ENCODE data around the gene BNIP2.
"Not testable (repeated sequence)": the region's sequence is repeated elsewhere in the genome, so short reads cannot be mapped to it uniquely, and the experiment has no call there.

BNIP2 gene

GRCh38 chr15:59688782-59689625, at the start of gene BNIP2:
Gene BNIP2 (minus strand): TSS chr15:59689320. CDS start chr15:59682457, 6,863 bp downstream.
- DNase-seq (ENCODE audit: low read depth in 2 of 3, low spot score in 1 of 3), result peak; percentile 89 to 98 (median 96)

GRCh38 chr15:59738676-59739075, 49.6 kb upstream of the BNIP2 start:
- no peak for DNase-seq (ENCODE audit: low read depth in 2 of 3, low spot score in 1 of 3)

- no peak for DNase-seq (ENCODE audit: low read depth in 2 of 3, low spot score in 1 of 3)
Observed at GRCh38 chr15:59736181-59736580, 47.1 kb upstream of the BNIP2 start.

GRCh38 chr15:59725151-59725486, 36.0 kb upstream of the BNIP2 start:
- no peak for DNase-seq (ENCODE audit: low read depth in 2 of 3, low spot score in 1 of 3)

- DNase-seq (ENCODE audit: low read depth in 2 of 3, low spot score in 1 of 3), result no peak
Observed at GRCh38 chr15:59723687-59724346, 34.7 kb upstream of the BNIP2 start.

- DNase-seq (ENCODE audit: low read depth in 2 of 3, low spot score in 1 of 3), result no peak
Observed at GRCh38 chr15:59722476-59722875, 33.4 kb upstream of the BNIP2 start.

- no peak for DNase-seq (ENCODE audit: low read depth in 2 of 3, low spot score in 1 of 3)
Observed at GRCh38 chr15:59722037-59722436, 32.9 kb upstream of the BNIP2 start.

- no peak for DNase-seq (ENCODE audit: low read depth in 2 of 3, low spot score in 1 of 3)
Observed at GRCh38 chr15:59721411-59721810, 32.3 kb upstream of the BNIP2 start.

GRCh38 chr15:59713177-59713576, 24.1 kb upstream of the BNIP2 start:
- DNase-seq (ENCODE audit: low read depth in 2 of 3, low spot score in 1 of 3), result no peak

GRCh38 chr15:59711451-59712243, 22.5 kb upstream of the BNIP2 start:
- no peak for DNase-seq (ENCODE audit: low read depth in 2 of 3, low spot score in 1 of 3)

- no peak for DNase-seq (ENCODE audit: low read depth in 2 of 3, low spot score in 1 of 3)
Observed at GRCh38 chr15:59707619-59708018, 18.5 kb upstream of the BNIP2 start.

- no peak for DNase-seq (ENCODE audit: low read depth in 2 of 3, low spot score in 1 of 3)
Observed at GRCh38 chr15:59703979-59704796, 15.1 kb upstream of the BNIP2 start.

GRCh38 chr15:59702351-59702750, 13.2 kb upstream of the BNIP2 start:
- no peak for DNase-seq (ENCODE audit: low read depth in 2 of 3, low spot score in 1 of 3)

GRCh38 chr15:59701880-59702279, 12.8 kb upstream of the BNIP2 start:
- no peak for DNase-seq (ENCODE audit: low read depth in 2 of 3, low spot score in 1 of 3)

GRCh38 chr15:59699810-59700431, 10.8 kb upstream of the BNIP2 start:
- DNase-seq (ENCODE audit: low read depth in 2 of 3, low spot score in 1 of 3), result no peak

GRCh38 chr15:59698065-59698464, 8.9 kb upstream of the BNIP2 start:
- not testable (repeated sequence) for DNase-seq (ENCODE audit: low read depth in 2 of 3, low spot score in 1 of 3)

GRCh38 chr15:59696332-59696731, 7.2 kb upstream of the BNIP2 start:
- DNase-seq (ENCODE audit: low read depth in 2 of 3, low spot score in 1 of 3), result no peak

GRCh38 chr15:59694779-59695178, 5.7 kb upstream of the BNIP2 start:
- no peak for DNase-seq (ENCODE audit: low read depth in 2 of 3, low spot score in 1 of 3)

GRCh38 chr15:59691194-59691805, 2.2 kb upstream of the BNIP2 start:
- DNase-seq (ENCODE audit: low read depth in 2 of 3, low spot score in 1 of 3), result peak in 1 of 3 donors; percentile 21

- DNase-seq (ENCODE audit: low read depth in 2 of 3, low spot score in 1 of 3), result peak; percentile 26 to 46 (median 38)
Observed at GRCh38 chr15:59689626-59690236, 611 bp upstream of the BNIP2 start.

All from stimulated activated CD4-positive, alpha-beta T cell treated with anti-CD3 and anti-CD28 coated beads, Interleukin-12 subunit alpha, Interleukin-12 subunit beta, amount 100 ng/mL, for 48 hours (primary cell).